Left renal cortex interstitium (tissue), 4 donors: ENCODE results near the gene NOD1. TPM values are rescaled to one million over a fixed set of nuclear protein-coding genes. Genes with fewer than 3 reads are reported as not detected.

ENCODE experiments used
- DNase-seq, 4 donors: peaks; one replicate each; pipeline ENCODE4 v3.0.0-alpha.2; 2013; ENCODE audit warnings: low read depth in 4 of 4, low spot score in 2 of 4, missing footprints in 1 of 4
- polyA plus RNA-seq, 4 donors: library from polyadenylated mRNA; unstranded; fragments of 120-200 nt; gene quantifications; one replicate each; pipeline ENCODE4 v1.2.1, GENCODE V29; 2013; ENCODE audit not compliant: insufficient read length in 4 of 4

NOD1 gene
- polyA plus RNA-seq, 4 donors: 6.4 to 12.1 (median 9.6) TPM

- no peak for DNase-seq
Observed at GRCh38 chr7:30379741-30380140, 98.8 kb downstream of the NOD1 start.

DNA sequence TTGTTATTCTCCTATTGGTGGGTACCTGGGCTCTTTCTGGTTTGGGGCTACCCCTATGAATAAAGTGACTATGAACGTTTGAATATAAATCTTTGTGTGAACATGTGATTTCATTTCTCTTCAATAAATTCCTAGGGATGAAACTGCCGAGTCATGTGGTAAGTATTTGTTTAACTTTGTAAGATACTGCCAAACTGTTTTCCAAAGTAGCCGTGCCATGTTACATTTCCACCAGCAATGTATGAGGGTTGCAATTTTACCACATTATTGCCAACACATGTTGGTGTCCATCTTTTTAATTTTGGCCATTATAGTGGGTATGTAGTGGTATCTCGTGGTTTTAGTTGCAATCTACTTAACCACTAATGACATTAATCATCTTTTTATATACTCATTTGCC is 99.5 kb downstream of the NOD1 start:
- no peak for DNase-seq

- DNase-seq: no peak
Observed at GRCh38 chr7:30378275-30378674, 100.3 kb downstream of the NOD1 start.

Other genes with a start within 250 kb of the NOD1 start
- 10 to 100 TPM; 15.1 to 19.7 (median 18.1) TPM for gene ZNRF2, start 194.2 kb downstream of the NOD1 start, polyA plus RNA-seq
- 10 to 100 TPM; 64.1 to 82.2 (median 70.2) TPM for gene GGCT, start 26.0 kb upstream of the NOD1 start, polyA plus RNA-seq
- 100 to 1,000 TPM in 1 of 4 donors, 10 to 100 TPM in 3; 81.4 to 103 (median 92.7) TPM for gene GARS1, start 116.1 kb upstream of the NOD1 start, polyA plus RNA-seq
- gene CRHR2, start 203.7 kb upstream of the NOD1 start, polyA plus RNA-seq: under 1 TPM in 3 of 4 donors, not detected in 1; 0.06 to 0.32 (median 0.09) TPM